KOPT-K1 (cell line): ENCODE results near the gene NHEJ1.

Experiments used
- H3K27ac ChIP-seq: fragments of 200-600 bp; sonication (generic); 2 replicates; pipeline ENCODE4 v1.5.1; 2016; ENCODE audit warnings: antibody characterized with exemption, mild to moderate bottlenecking, low read depth, low read length; ENCODE audit not compliant: poor library complexity, severe bottlenecking
- H3K36me3 ChIP-seq: fragments of 200-600 bp; sonication (generic); 2 replicates; pipeline ENCODE4 v1.5.1; 2017; ENCODE audit warnings: antibody characterized with exemption, mild to moderate bottlenecking, low read length, moderate library complexity; ENCODE audit not compliant: insufficient read depth
- H3K9me3 ChIP-seq: fragments of 200-600 bp; sonication (generic); 2 replicates; pipeline ENCODE4 v1.5.1; 2017; ENCODE audit warnings: antibody characterized with exemption, low read length, mild to moderate bottlenecking; ENCODE audit not compliant: insufficient read depth, poor library complexity, severe bottlenecking

The NHEJ1 gene

GRCh38 chr2:219032051-219032745 is 128.4 kb downstream of the NHEJ1 start:
- H3K27ac ChIP-seq, result no peak overlapping the region
- H3K9me3 ChIP-seq, result no peaks in the 10 kb centered on the region
- no peaks in the 10 kb centered on the region for H3K36me3 ChIP-seq

- no peak overlapping the region for H3K27ac ChIP-seq
- no peaks in the 10 kb centered on the region for H3K9me3 ChIP-seq
- no peaks in the 10 kb centered on the region for H3K36me3 ChIP-seq
Observed at GRCh38 chr2:219031005-219031738, 129.4 kb downstream of the NHEJ1 start.

- Histone ChIP-seq H3K9me3 (no peaks in the 10 kb centered on the region), H3K36me3 (no peaks in the 10 kb centered on the region), H3K27ac (no peak overlapping the region)
Observed at GRCh38 chr2:219030177-219030940, 130.3 kb downstream of the NHEJ1 start.

- H3K27ac ChIP-seq, result no peak overlapping the region
- H3K9me3 ChIP-seq, result no peaks in the 10 kb centered on the region
- H3K36me3 ChIP-seq, result no peaks in the 10 kb centered on the region
Observed at GRCh38 chr2:219029829-219030165, 130.8 kb downstream of the NHEJ1 start.

- H3K9me3 ChIP-seq, result no peaks in the 10 kb centered on the region
- no peaks in the 10 kb centered on the region for H3K36me3 ChIP-seq
- no peak overlapping the region for H3K27ac ChIP-seq
Observed at GRCh38 chr2:219028996-219029828, 131.4 kb downstream of the NHEJ1 start.

- Histone ChIP-seq H3K27ac (no peak overlapping the region), H3K36me3 (no peaks in the 10 kb centered on the region), H3K9me3 (no peaks in the 10 kb centered on the region)
Observed at GRCh38 chr2:219028141-219028540, 132.5 kb downstream of the NHEJ1 start.

GRCh38 chr2:219027511-219028055 is 133.0 kb downstream of the NHEJ1 start:
- H3K9me3 ChIP-seq, result no peaks in the 10 kb centered on the region
- H3K36me3 ChIP-seq, result no peaks in the 10 kb centered on the region
- H3K27ac ChIP-seq, result no peak overlapping the region

- Histone ChIP-seq H3K9me3 (no peaks in the 10 kb centered on the region), H3K36me3 (no peaks in the 10 kb centered on the region), H3K27ac (no peak overlapping the region)
Observed at GRCh38 chr2:219026946-219027345, 133.7 kb downstream of the NHEJ1 start.

GRCh38 chr2:219025637-219026585 is 134.7 kb downstream of the NHEJ1 start:
- Histone ChIP-seq H3K27ac (no peak overlapping the region), H3K36me3 (no peaks in the 10 kb centered on the region), H3K9me3 (no peaks in the 10 kb centered on the region)
